HG02840 (cell line): ENCODE results near the gene UBE2Z.
A peak's percentile ranks its signal among the peaks of the same experiment; 100 is the strongest.
"Not testable (repeated sequence)": the region's sequence is repeated elsewhere in the genome, so short reads cannot be mapped to it uniquely, and the experiment has no call there.

ENCODE experiments used
- ATAC-seq: cut with Tn5 transposase; IDR thresholded peaks from one replicate; pipeline ENCODE4 v1.9.1; 2021; ENCODE audit warnings: mild to moderate bottlenecking, moderate library complexity, moderate number of reproducible peaks; ENCODE audit not compliant: unreplicated experiment, low FRiP score

Gene UBE2Z

GRCh38 chr17:48903401-48903800 lies 4.8 kb upstream of the UBE2Z start:
- no peak for ATAC-seq

- no peak for ATAC-seq
Measured at GRCh38 chr17:48904428-48904827, 3.8 kb upstream of the UBE2Z start.

GRCh38 chr17:48905987-48906515 lies 2.2 kb upstream of the UBE2Z start:
- ATAC-seq, result no peak

GRCh38 chr17:48907713-48908046 lies 527 bp upstream of the UBE2Z start:
- no peak for ATAC-seq

- peak; percentile 31 for ATAC-seq
Measured at GRCh38 chr17:48908853-48909394, 717 bp downstream of the UBE2Z start.

- no peak for ATAC-seq
Measured at GRCh38 chr17:48909783-48910182, 1.6 kb downstream of the UBE2Z start.

GRCh38 chr17:48910370-48910769 lies 2.2 kb downstream of the UBE2Z start:
- ATAC-seq, result no peak

- no peak for ATAC-seq
Measured at GRCh38 chr17:48912476-48912875, 4.3 kb downstream of the UBE2Z start.

- peak; percentile 77 for ATAC-seq
Measured at GRCh38 chr17:48915459-48916282, 7.5 kb downstream of the UBE2Z start.

- ATAC-seq, result no peak
Measured at GRCh38 chr17:48925251-48925990, 17.2 kb downstream of the UBE2Z start.

GRCh38 chr17:48925991-48926342 lies 17.8 kb downstream of the UBE2Z start:
- no peak for ATAC-seq

GRCh38 chr17:48927978-48928745 lies 20.0 kb downstream of the UBE2Z start:
- no peak for ATAC-seq

- no peak for ATAC-seq
Measured at GRCh38 chr17:48928876-48929811, 20.9 kb downstream of the UBE2Z start.

- ATAC-seq, result no peak
Measured at GRCh38 chr17:48929812-48930165, 21.6 kb downstream of the UBE2Z start.

GRCh38 chr17:48930435-48930873 lies 22.2 kb downstream of the UBE2Z start:
- no peak for ATAC-seq

GRCh38 chr17:48933035-48933434 lies 24.8 kb downstream of the UBE2Z start:
- no peak for ATAC-seq

- ATAC-seq, result peak; percentile 86
Measured at GRCh38 chr17:48944515-48945260, 36.5 kb downstream of the UBE2Z start, which contains the start of gene SNF8. TSS of gene SNF8 (minus strand) at chr17:48944842. CDS start at chr17:48944734, 108 bp downstream.

- not testable (repeated sequence) for ATAC-seq
Measured at GRCh38 chr17:48945261-48945651, 37.0 kb downstream of the UBE2Z start.

- no peak for ATAC-seq
Measured at GRCh38 chr17:48951572-48951971, 43.4 kb downstream of the UBE2Z start.
